ENCODE results near the gene MAD2L1.
A peak's percentile ranks its signal among the peaks of the same experiment; 100 is the strongest.

MAD2L1 gene

DNA sequence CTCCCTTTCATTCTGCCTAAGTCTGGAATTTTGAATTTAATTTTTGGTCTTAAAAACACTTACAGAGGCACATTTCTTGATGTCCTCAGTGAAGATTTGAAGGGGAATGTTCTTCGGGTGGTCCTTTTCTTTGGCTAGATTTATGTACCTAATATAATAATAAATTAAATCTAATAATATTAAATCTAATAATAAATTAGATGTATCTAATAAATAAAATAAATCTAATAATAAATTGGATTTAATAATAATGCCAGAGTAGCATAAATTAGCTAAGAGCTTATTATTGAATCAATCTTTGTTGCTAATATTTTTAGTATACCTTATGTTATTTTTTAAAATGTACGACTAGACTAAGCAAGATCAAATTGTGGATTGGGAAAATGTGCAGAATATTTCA is 39.8 kb downstream of the MAD2L1 start:
- TF ChIP-seq, protein P1, sequence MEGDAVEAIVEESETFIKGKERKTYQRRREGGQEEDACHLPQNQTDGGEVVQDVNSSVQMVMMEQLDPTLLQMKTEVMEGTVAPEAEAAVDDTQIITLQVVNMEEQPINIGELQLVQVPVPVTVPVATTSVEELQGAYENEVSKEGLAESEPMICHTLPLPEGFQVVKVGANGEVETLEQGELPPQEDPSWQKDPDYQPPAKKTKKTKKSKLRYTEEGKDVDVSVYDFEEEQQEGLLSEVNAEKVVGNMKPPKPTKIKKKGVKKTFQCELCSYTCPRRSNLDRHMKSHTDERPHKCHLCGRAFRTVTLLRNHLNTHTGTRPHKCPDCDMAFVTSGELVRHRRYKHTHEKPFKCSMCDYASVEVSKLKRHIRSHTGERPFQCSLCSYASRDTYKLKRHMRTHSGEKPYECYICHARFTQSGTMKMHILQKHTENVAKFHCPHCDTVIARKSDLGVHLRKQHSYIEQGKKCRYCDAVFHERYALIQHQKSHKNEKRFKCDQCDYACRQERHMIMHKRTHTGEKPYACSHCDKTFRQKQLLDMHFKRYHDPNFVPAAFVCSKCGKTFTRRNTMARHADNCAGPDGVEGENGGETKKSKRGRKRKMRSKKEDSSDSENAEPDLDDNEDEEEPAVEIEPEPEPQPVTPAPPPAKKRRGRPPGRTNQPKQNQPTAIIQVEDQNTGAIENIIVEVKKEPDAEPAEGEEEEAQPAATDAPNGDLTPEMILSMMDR (IDR thresholded peaks at IDR 0.05; ENCODE audit: low read depth, low read length), result no peak
- no peak for DNase-seq (ENCODE audit: low read depth, low spot score)
- in situ Hi-C loops (cut with HindIII; ENCODE audit: low sequenced_read_pairs), result no loop called here
- H3K4me3 ChIP-seq (ENCODE audit: low read depth, low read length), result no peak overlapping the region

DNA sequence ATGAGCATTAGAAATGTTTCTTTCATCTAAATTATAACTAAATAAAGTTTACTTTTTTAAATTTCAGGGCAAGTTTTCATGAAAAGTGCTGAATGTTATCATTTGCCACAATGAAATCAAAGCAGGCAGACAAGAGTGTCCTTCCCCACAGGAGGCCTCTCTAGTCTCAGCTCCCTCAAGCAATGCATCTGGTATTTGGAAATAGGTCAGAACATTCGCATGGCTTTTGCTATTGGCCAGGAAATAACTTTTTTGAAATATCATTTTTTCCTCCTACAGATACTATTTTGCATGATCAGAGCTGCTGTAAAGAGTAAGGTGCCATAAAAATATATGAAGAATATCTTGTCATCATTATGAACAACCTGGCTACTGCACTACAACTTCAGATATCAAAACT is 41.1 kb downstream of the MAD2L1 start:
- in situ Hi-C loops (cut with HindIII; ENCODE audit: low sequenced_read_pairs), result no loop called here
- TF ChIP-seq, protein P1 (IDR thresholded peaks at IDR 0.05; ENCODE audit: low read depth, low read length), result no peak
- DNase-seq (ENCODE audit: low read depth, low spot score), result no peak
- H3K4me3 ChIP-seq (ENCODE audit: low read depth, low read length), result no peak overlapping the region

DNA sequence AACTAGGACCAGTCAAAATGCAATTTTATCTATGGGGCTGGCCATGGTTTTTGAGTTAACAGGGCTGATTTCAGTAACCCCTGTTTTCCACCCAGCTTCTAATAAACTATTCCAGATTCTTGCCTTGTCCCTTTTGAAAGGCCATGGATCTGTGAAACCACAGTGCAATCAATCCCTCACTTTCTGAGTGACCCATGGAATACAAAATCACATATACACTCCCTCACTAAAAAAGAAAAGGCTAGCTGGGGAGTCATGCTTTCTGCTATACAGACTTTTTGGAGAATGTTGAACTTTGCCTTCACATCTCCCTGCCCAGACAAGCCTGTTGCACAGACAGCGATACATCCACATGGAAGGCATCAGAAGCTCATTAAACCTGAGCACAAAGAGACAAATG is 47.9 kb downstream of the MAD2L1 start:
- in situ Hi-C loops (cut with HindIII; ENCODE audit: low sequenced_read_pairs), result no loop called here
- TF ChIP-seq, protein P1 (IDR thresholded peaks at IDR 0.05; ENCODE audit: low read depth, low read length), result no peak
- H3K4me3 ChIP-seq (ENCODE audit: low read depth, low read length), result no peak overlapping the region
- peak; percentile 9 for DNase-seq (ENCODE audit: low read depth, low spot score)

DNA sequence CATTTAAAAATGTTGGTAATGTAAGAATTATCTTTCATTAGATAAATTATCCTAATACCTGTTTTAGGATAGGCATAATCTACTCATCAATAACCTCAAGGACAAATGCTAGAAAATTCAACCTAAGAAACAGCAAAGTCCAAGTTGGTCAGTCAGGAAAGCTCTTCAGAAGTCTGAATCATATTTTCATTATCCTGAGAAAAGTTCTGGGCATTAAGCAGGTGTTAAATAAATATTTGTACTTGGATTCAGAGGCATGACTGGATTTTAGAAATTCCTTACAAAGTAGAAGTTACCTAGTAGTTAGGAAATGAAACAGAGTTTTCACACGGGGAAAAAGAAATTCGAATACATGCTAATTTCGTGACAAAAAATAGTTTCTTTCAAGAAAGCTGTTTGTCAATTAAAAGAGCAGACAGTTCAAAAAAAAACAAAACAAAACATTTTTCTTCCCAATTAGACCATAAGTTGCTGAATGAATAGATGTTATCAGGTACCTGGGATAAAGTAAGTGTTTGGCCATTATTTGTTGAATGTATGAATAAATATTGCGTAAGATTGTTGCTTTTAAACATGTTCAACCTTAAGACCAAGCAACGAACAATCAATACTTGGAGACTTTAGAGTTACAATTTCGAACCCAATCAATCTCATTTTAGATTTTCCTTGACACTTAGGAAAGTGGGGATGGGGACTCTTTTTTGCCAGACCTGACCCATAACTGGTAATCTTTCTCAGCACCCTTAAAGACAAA is 48.5 kb downstream of the MAD2L1 start:
- in situ Hi-C loops (cut with HindIII; ENCODE audit: low sequenced_read_pairs), result no loop called here
- TF ChIP-seq, protein P1 (IDR thresholded peaks at IDR 0.05; ENCODE audit: low read depth, low read length), result no peak
- H3K4me3 ChIP-seq (ENCODE audit: low read depth, low read length), result no peak overlapping the region
- no peak for DNase-seq (ENCODE audit: low read depth, low spot score)

DNA sequence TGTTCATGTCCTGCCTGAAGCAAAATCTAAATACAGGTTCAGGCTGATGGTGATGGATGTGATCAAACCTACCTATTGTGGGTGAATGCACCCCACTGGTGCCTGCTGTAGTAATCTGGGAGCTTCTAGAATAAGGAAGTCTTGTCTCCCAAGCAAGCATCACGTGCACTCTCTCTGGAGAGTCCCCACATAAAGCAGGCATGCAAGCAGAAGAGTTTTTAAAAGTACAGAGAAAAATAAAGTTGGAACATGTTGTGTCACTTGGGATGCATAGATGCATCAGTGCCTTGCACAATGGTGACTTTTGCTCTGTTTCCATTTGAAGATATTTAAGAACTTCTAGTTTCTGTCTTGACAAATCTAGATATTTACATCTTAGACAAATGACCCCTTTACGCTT is 54.9 kb downstream of the MAD2L1 start:
- DNase-seq (ENCODE audit: low read depth, low spot score), result no peak
- no peak overlapping the region for H3K4me3 ChIP-seq (ENCODE audit: low read depth, low read length)
- in situ Hi-C loops (cut with HindIII; ENCODE audit: low sequenced_read_pairs), result no loop called here
- TF ChIP-seq, protein P1 (IDR thresholded peaks at IDR 0.05; ENCODE audit: low read depth, low read length), result no peak

DNA sequence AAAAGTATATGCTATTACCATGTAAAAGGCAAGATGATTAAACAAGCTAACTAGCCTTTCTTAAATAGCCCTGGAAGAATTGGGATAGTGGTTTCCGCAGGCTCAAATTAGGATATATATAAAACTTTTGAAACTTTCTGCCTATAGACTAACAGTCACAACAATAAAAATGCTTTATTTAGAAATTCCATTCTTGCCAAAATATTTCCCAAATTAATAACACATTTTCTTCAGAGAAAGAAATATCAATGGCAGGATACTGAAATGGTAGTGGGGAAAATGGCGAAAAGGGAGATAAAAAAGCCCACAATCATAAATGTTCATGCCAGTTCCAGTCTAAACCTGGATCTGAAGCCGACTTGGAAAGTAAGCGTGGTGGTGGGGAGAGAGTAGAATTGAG is 56.0 kb downstream of the MAD2L1 start:
- in situ Hi-C loops (cut with HindIII; ENCODE audit: low sequenced_read_pairs), result no loop called here
- TF ChIP-seq, protein P1 (IDR thresholded peaks at IDR 0.05; ENCODE audit: low read depth, low read length), result no peak
- DNase-seq (ENCODE audit: low read depth, low spot score), result no peak
- H3K4me3 ChIP-seq (ENCODE audit: low read depth, low read length), result no peak overlapping the region
